ENCODE measurements around the gene DNAJC16. TPM values are rescaled to one million over a fixed set of nuclear protein-coding genes. Genes with fewer than 3 reads are reported as not detected.

DNAJC16 gene
- total and polyA plus RNA-seq, 9 of the 15 experiments (the other 6 are each of a cell fraction or from before 2014, with no cell fraction given), result 6.9 to 16.8 (median 12.8) TPM

GRCh38 chr1:15543589-15544568 lies 17.2 kb downstream of the DNAJC16 start (continued):
- peak; percentile 73; the same call in 1 of the 2 replicates for TF ChIP-seq ZNF395 (CRISPR knock-in tag; IDR thresholded peaks at IDR 0.05)
- no peak for TF ChIP-seq ZC3H4 (CRISPR knock-in tag; IDR thresholded peaks at IDR 0.05; ENCODE audit: borderline replicate concordance)
- TF ChIP-seq FOSL1 (tag; conservative IDR thresholded peaks at IDR 0.05), result peak; percentile 100
- peak; percentile 94 for TF ChIP-seq DMBX1 (CRISPR knock-in tag; IDR thresholded peaks at IDR 0.05; ENCODE audit: borderline replicate concordance)
- no peak for TF ChIP-seq MXI1 (IDR thresholded peaks at IDR 0.05; ENCODE audit: low read depth, low read length)
- peak; percentile 98; the same call in 1 of the 2 replicates for TF ChIP-seq LCOR (CRISPR knock-in tag; IDR thresholded peaks at IDR 0.05)
- no peak for TF ChIP-seq XRCC3 (IDR thresholded peaks at IDR 0.05)
- TF ChIP-seq HNRNPLL (IDR thresholded peaks at IDR 0.05; ENCODE audit: low read depth, low read length, poor library complexity, severe bottlenecking), result no peak
- TF ChIP-seq XRCC4 (IDR thresholded peaks at IDR 0.05; ENCODE audit: extremely low read depth, insufficient read depth, insufficient read length), result no peak
- TF ChIP-seq SIN3B (IDR thresholded peaks at IDR 0.05; ENCODE audit: low read depth), result no peak
- no peak for TF ChIP-seq KDM4B (IDR thresholded peaks at IDR 0.05; ENCODE audit: borderline replicate concordance in 2 of 2, low read depth in 1 of 2)
- no peak for TF ChIP-seq GTF2F1 (IDR thresholded peaks at IDR 0.05; ENCODE audit: low read depth, low read length)
- TF ChIP-seq PHB2 (IDR thresholded peaks at IDR 0.05; ENCODE audit: low read depth), result peak; percentile 91
- no peak for TF ChIP-seq ZNF239 (CRISPR knock-in tag; IDR thresholded peaks at IDR 0.05)
- no peak for TF ChIP-seq CTCFL (IDR thresholded peaks at IDR 0.05; ENCODE audit: borderline replicate concordance, insufficient read depth, low read depth, low read length, poor library complexity, severe bottlenecking)
- TF ChIP-seq SREBF1 (IDR thresholded peaks at IDR 0.05; ENCODE audit: borderline replicate concordance, low read depth, low read length), result no peak
- peak; percentile 99 for TF ChIP-seq TEAD4 (IDR thresholded peaks at IDR 0.05; ENCODE audit: low read length)
- no peak for TF ChIP-seq TEAD4 (CRISPR knock-in tag; IDR thresholded peaks at IDR 0.05; ENCODE audit: borderline replicate concordance)
- TF ChIP-seq U2AF2 (optimal IDR thresholded peaks at IDR 0.05; ENCODE audit: low read depth, low read length), result no peak

Data from K562 (cell line).